Common myeloid progenitor, CD34-positive (primary cell): ENCODE data around the gene CRB2.

Experiments
- CTCF ChIA-PET: fragments of 350-600 bp; sonication (Branson Sonifier 250); formaldehyde crosslinking; loops from one replicate; lab custom pipeline; 2021; ENCODE audit warnings: antibody characterized with exemption; lab: Charles Lee
- POLR2A ChIA-PET: fragments of 350-600 bp; sonication (Branson Sonifier 250); formaldehyde crosslinking; loops from one replicate; lab custom pipeline; 2021; ENCODE audit warnings: antibody characterized with exemption; lab: Charles Lee
- DNase-seq, 3 donors: peaks; one replicate each; pipeline versions ENCODE4 v3.0.0 to v3.0.0-alpha.2; 2013
- H3K27ac ChIP-seq, 2 experiments: 1 replicate in 1 of 2; 2 replicates in 1 of 2; pipeline ENCODE4 v1.7.0; 2013; ENCODE audit warnings: inconsistent platforms in 2 of 2, low read length in 2 of 2, mild to moderate bottlenecking in 2 of 2, low read depth in 1 of 2, moderate library complexity in 1 of 2; ENCODE audit not compliant: severe bottlenecking in 2 of 2, insufficient read depth in 1 of 2, poor library complexity in 1 of 2
- H3K27me3 ChIP-seq, 5 experiments: replicated peaks in 2 of 5; 1 replicate in 3 of 5; 2 replicates in 2 of 5; pipeline versions ENCODE4 v1.6.1 to v1.7.0; 2013; ENCODE audit warnings: low read length in 4 of 5, mild to moderate bottlenecking in 2 of 5, moderate library complexity in 2 of 5, inconsistent platforms in 1 of 5; ENCODE audit not compliant: insufficient read depth in 5 of 5, control insufficient read depth in 4 of 5
- H3K36me3 ChIP-seq, 4 experiments: 1 replicate in 2 of 4; 2 replicates in 2 of 4; pipeline versions ENCODE4 v1.6.1 to v1.7.0; 2013; ENCODE audit warnings: low read length in 3 of 4, control low read depth in 1 of 4, mild to moderate bottlenecking in 1 of 4; ENCODE audit not compliant: control insufficient read depth in 4 of 4, insufficient read depth in 4 of 4
- H3K4me1 ChIP-seq, 4 experiments: 1 replicate in 3 of 4; 2 replicates in 1 of 4; pipeline versions ENCODE4 v1.6.1 to v1.7.1; 2013; ENCODE audit warnings: low read length in 3 of 4, mild to moderate bottlenecking in 3 of 4, control low read depth in 1 of 4, inconsistent platforms in 1 of 4, moderate library complexity in 1 of 4; ENCODE audit not compliant: control insufficient read depth in 4 of 4, insufficient read depth in 4 of 4; ENCODE audit errors: control extremely low read depth in 1 of 4
- H3K4me3 ChIP-seq, 7 experiments: 1 replicate in 4 of 7; 2 replicates in 3 of 7; pipeline versions ENCODE4 v1.5.1 to v1.7.0; 2013; ENCODE audit warnings: mild to moderate bottlenecking in 7 of 7, low read length in 6 of 7, moderate library complexity in 6 of 7, inconsistent platforms in 2 of 7, low read depth in 2 of 7, control low read depth in 1 of 7; ENCODE audit not compliant: insufficient read depth in 4 of 7, control insufficient read depth in 1 of 7; ENCODE audit errors: extremely low read depth in 1 of 7
- H3K9me3 ChIP-seq, 5 experiments: 1 replicate in 4 of 5; 2 replicates in 1 of 5; pipeline versions ENCODE4 v1.6.1 to v1.7.1; 2013; ENCODE audit warnings: low read length in 4 of 5, mild to moderate bottlenecking in 2 of 5, inconsistent platforms in 1 of 5, low read depth in 1 of 5, moderate library complexity in 1 of 5; ENCODE audit not compliant: control insufficient read depth in 4 of 5, insufficient read depth in 2 of 5; ENCODE audit errors: control extremely low read depth in 1 of 5
- WGBS: methylation state at CpG from one replicate; pipeline ENCODE4 v1.1.5; 2013; ENCODE audit not compliant: insufficient coverage; 5-methylcytosine and 5-hydroxymethylcytosine counted together

CRB2 gene

GRCh38 chr9:123364241-123364824 lies 8.3 kb downstream of the CRB2 start:
- Histone ChIP-seq H3K4me3 (no peak overlapping the region), H3K27ac (no peak overlapping the region), H3K9me3 (no peaks in the 10 kb centered on the region), H3K27me3 (peaks cover 0 to 8% (median 0%) of the 10 kb centered on the region in 5 experiments), H3K4me1 (peaks cover 0 to 14% (median 12%) of the 10 kb centered on the region in 4 experiments), H3K36me3 (no peaks in the 10 kb centered on the region)
- no peak for DNase-seq
- POLR2A ChIA-PET = interaction anchor here (0.6 kb wide), 2 partner anchors 362 to 377 kb away, joined by 3 read pairs; no protein-coding TSS in a partner anchor
- CTCF ChIA-PET = interaction anchor here (0.7 to 2.3 kb wide), 2 partner anchors 14 to 20 kb away, joined by 3 to 7 read pairs; no protein-coding TSS in a partner anchor
- WGBS = 95% methylated on average over 5 of the region's 11 CpGs

- H3K4me3 ChIP-seq = no peak overlapping the region
- peaks cover 0 to 11% (median 0%) of the 10 kb centered on the region in 5 experiments for H3K27me3 ChIP-seq
- H3K36me3 ChIP-seq = no peaks in the 10 kb centered on the region
- POLR2A ChIA-PET = no interaction called here
- CTCF ChIA-PET = interaction anchor here (1.2 kb wide), 1 partner anchor 9 kb away, joined by 3 read pairs; the partner anchor contains the start of gene CRB2
- no peak overlapping the region for H3K27ac ChIP-seq
- peak in 1 of 3 donors; percentile 35 for DNase-seq
- 88% methylated on average over 11 of the region's 12 CpGs for WGBS
- H3K4me1 ChIP-seq = peaks cover 0 to 4% (median 2%) of the 10 kb centered on the region in 4 experiments
- no peaks in the 10 kb centered on the region for H3K9me3 ChIP-seq
These were observed 9.4 kb downstream of the CRB2 start for GRCh38 chr9:123365287-123365880.

DNA sequence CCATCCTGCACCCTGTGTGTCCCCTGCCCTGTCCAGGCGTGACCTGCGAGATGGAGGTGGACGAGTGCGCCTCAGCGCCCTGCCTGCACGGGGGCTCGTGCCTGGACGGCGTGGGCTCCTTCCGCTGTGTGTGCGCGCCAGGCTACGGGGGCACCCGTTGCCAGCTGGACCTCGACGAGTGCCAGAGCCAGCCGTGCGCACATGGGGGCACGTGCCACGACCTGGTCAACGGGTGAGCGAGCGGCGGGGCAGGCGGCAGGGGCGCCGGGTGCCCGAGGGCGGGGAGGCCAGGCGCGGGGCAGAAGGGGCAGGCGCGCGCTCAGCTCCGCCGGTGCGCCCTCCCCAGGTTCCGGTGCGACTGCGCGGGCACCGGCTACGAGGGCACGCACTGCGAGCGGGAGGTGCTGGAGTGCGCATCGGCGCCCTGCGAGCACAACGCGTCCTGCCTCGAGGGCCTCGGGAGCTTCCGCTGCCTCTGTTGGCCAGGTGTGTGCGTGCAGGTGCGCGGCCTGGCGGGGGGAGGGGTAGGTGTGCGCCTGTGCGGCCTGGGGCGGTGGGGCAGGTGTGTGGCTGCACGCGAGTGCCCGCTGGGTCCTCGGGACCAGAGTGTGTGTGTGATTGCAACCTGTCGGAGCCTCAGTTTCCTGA lies 10.0 kb downstream of the CRB2 start:
- POLR2A ChIA-PET = no interaction called here

DNA sequence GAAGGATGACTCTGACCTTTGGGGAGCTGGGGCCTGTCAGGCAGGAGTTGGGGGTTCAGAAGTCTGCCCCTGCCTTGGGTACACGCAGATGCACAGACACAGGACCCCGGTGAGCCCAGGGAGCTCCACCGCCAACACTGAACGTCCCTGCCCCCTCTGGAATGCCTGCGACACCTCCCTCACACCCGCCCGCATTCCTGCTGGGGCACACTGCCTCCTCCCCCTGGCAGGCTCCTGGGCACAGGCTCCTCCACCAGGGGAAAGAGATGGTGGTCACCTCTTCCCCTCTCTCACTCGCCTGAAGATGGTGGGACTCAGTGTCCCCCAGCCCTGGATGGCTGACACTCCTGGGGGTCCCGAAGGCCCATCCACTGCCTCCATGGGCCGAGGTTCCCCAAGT lies 12.0 kb downstream of the CRB2 start:
- WGBS = 96% methylated on average over 9 of the region's 10 CpGs
- ChIA-PET POLR2A (no interaction called here), CTCF (interaction anchor here (2.4 to 3.7 kb wide), 2 partner anchors 13 to 17 kb away, joined by 8 to 24 read pairs; no protein-coding TSS in a partner anchor)

More for the DNA sequence above, 10.0 kb downstream of the CRB2 start:
- H3K27me3 ChIP-seq = peaks cover 0 to 13% (median under 1%) of the 10 kb centered on the region in 5 experiments
- no peak overlapping the region for H3K27ac ChIP-seq
- peak in 1 of 3 donors; percentile 22 for DNase-seq
- 41% methylated on average over 47 of the region's 67 CpGs for WGBS
- no peaks in the 10 kb centered on the region for H3K9me3 ChIP-seq
- H3K4me1 ChIP-seq = no peaks in the 10 kb centered on the region
- no peak overlapping the region for H3K4me3 ChIP-seq
- H3K36me3 ChIP-seq = no peaks in the 10 kb centered on the region
- CTCF ChIA-PET = interaction anchor here (0.7 to 3.7 kb wide), 4 partner anchors 10 to 22 kb away, joined by 3 to 24 read pairs (median 3); partner anchors contain the start of gene CRB2

DNA sequence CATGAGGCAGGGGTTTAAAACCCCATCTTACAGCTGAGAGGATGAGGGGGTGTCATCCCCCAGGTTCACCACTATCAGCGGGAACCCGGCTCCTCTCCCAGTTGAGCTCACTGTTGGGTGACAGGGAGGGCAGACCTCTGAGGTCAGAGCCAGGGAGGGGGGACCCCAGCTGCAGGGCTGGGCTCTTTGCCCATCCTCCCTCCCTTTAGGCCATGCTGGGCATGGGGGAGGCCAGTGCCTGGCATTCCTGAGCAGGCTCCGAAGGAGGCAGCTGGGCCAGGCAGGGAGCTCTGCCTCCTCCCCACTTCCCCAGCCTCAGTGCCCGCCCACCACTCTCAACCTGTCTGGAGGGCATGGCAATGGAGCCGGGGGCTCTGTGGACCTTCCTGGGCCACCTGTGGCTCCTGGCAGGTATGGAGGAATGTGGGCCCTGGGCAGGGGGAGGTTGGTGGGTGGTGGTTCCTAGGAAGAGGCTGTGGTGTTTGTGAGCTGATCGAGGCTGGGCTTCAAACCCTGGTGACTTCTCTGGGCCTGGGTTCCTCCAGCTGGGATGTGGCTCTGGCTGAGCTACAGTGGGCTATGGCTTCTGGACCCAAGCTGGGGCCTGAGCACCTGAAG lies 12.6 kb downstream of the CRB2 start:
- peaks cover 0 to 13% (median 11%) of the 10 kb centered on the region in 4 experiments for H3K4me1 ChIP-seq
- H3K27ac ChIP-seq = no peak overlapping the region
- DNase-seq = no peak
- H3K36me3 ChIP-seq = no peaks in the 10 kb centered on the region
- peaks cover 0 to 29% (median 27%) of the 10 kb centered on the region in 5 experiments for H3K27me3 ChIP-seq
- WGBS = 100% methylated on average over 4 of the region's 6 CpGs
- CTCF ChIA-PET = interaction anchor here (2.4 to 3.7 kb wide), 2 partner anchors 14 to 17 kb away, joined by 8 to 24 read pairs; no protein-coding TSS in a partner anchor
- POLR2A ChIA-PET = no interaction called here
- no peaks in the 10 kb centered on the region for H3K9me3 ChIP-seq
- no peak overlapping the region for H3K4me3 ChIP-seq

More for the DNA sequence above, 12.0 kb downstream of the CRB2 start:
- Histone ChIP-seq H3K4me3 (no peak overlapping the region), H3K27ac (no peak overlapping the region), H3K27me3 (peaks cover 0 to 25% (median 21%) of the 10 kb centered on the region in 5 experiments), H3K9me3 (no peaks in the 10 kb centered on the region), H3K36me3 (no peaks in the 10 kb centered on the region), H3K4me1 (peaks cover 0 to 7% (median 5%) of the 10 kb centered on the region in 4 experiments)
- no peak for DNase-seq

GRCh38 chr9:123369296-123369695 lies 13.3 kb downstream of the CRB2 start:
- WGBS = 96% methylated on average over 3 of the region's 3 CpGs
- H3K9me3 ChIP-seq = no peaks in the 10 kb centered on the region
- no peak for DNase-seq
- ChIA-PET POLR2A (no interaction called here), CTCF (interaction anchor here (2.4 to 3.7 kb wide), 2 partner anchors 14 to 16 kb away, joined by 8 to 24 read pairs; no protein-coding TSS in a partner anchor)
- no peak overlapping the region for H3K27ac ChIP-seq
- H3K4me3 ChIP-seq = no peak overlapping the region
- H3K27me3 ChIP-seq = peaks cover 0 to 35% (median 27%) of the 10 kb centered on the region in 5 experiments
- no peaks in the 10 kb centered on the region for H3K36me3 ChIP-seq
- H3K4me1 ChIP-seq = peaks cover 0 to 19% (median 17%) of the 10 kb centered on the region in 4 experiments
